ENCODE results near the gene RYR3. TPM values are rescaled to one million over a fixed set of nuclear protein-coding genes. Genes with fewer than 3 reads are reported as not detected.

RYR3 gene
- total and polyA plus RNA-seq, 2 donors (not counting 1 experiment from before 2014, with no cell fraction given), result not detected

DNA sequence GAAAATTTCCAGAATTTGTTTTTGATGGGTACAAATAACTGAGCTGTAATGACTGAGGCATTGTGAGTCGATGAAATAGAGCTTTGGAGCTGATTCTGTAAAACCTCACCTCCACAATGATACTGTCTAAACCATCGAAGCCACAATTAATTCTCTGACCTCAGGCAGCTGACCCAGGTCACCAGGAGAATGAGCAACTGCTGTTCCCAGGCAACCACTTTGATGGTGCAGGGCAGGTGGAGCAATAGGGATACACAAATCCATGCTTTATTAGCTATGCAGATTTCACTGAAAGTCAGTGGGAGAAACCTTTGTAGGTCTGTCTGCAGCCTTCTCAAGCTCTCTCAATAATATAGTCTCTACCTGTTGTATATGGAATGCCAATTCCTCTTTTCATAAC is 204.4 kb downstream of the RYR3 start:
- Histone ChIP-seq H3K9ac (ENCODE audit: low read length) (no peak overlapping the region), H3K4me3 (ENCODE audit: control extremely low read depth in 1 of 5, extremely low read depth in 1 of 5, insufficient read depth in 1 of 5, low read depth in 2 of 5, low read length in 4 of 5) (no peak overlapping the region), H3K9me3 (ENCODE audit: control extremely low read depth in 1 of 3, control insufficient read depth in 2 of 3, insufficient read depth in 1 of 3, low read length in 2 of 3) (no peaks in the 10 kb centered on the region), H3K4me1 (ENCODE audit: control insufficient read depth in 2 of 2, insufficient read depth in 2 of 2, low read length in 2 of 2) (no peaks in the 10 kb centered on the region), H3K79me2 (ENCODE audit: control insufficient read depth, insufficient read depth, low read length) (no peaks in the 10 kb centered on the region), H3K27ac (ENCODE audit: low read length in 2 of 2) (no peak overlapping the region), H3K36me3 (replicated peaks in 1 of 2; ENCODE audit: control extremely low read depth in 1 of 2, control insufficient read depth in 1 of 2, extremely low read depth in 1 of 2, insufficient read depth in 2 of 2, low read length in 1 of 2) (no peaks in the 10 kb centered on the region), H2AFZ (ENCODE audit: insufficient read depth, low read depth, low read length, poor library complexity, severe bottlenecking) (no peak overlapping the region), H3K27me3 (replicated peaks in 1 of 4; ENCODE audit: control extremely low read depth in 1 of 4, control insufficient read depth in 3 of 4, insufficient read depth in 4 of 4, low read length in 3 of 4) (no peaks in the 10 kb centered on the region), H4K20me1 (ENCODE audit: control insufficient read depth, insufficient read depth, low read length, poor library complexity, severe bottlenecking) (no peaks in the 10 kb centered on the region), H3K4me2 (replicated peaks; ENCODE audit: low read depth, low read length, poor library complexity, severe bottlenecking) (no peak overlapping the region)
- Mint-ChIP-seq H3K4me1 (no peaks in the 10 kb centered on the region), H3K27me3 (no peaks in the 10 kb centered on the region), H3K9me3 (ENCODE audit: insufficient read depth) (no peaks in the 10 kb centered on the region), H3K27ac (no peak overlapping the region), H3K4me3 (no peak overlapping the region)
- POLR2A ChIA-PET, result no interaction called here
- ATAC-seq (ENCODE audit: low read depth) (no peak), DNase-seq (no peak)
- CTCF ChIA-PET, result no interaction called here
- TF ChIP-seq CTCF (IDR thresholded peaks at IDR 0.05), result no peak
- no peak for TF ChIP-seq EZH2 (IDR thresholded peaks at IDR 0.05; ENCODE audit: borderline replicate concordance, insufficient read depth, low read depth, low read length, poor library complexity, severe bottlenecking)
- intact Hi-C loops (cut with micrococcal nuclease), result no loop called here
- WGBS (ENCODE audit: insufficient coverage), result no CpG with 5 or more reads among the region's 2 CpGs

GRCh38 chr15:33516563-33516962 is 205.8 kb downstream of the RYR3 start:
- no peak overlapping the region for H3K27ac ChIP-seq (ENCODE audit: low read length in 2 of 2)
- peaks cover 3% of the 10 kb centered on the region for H3K27me3 Mint-ChIP-seq
- WGBS (ENCODE audit: insufficient coverage), result 100% methylated on average over 2 of the region's 2 CpGs
- no peak for DNase-seq
- H3K4me1 ChIP-seq (ENCODE audit: control insufficient read depth in 2 of 2, insufficient read depth in 2 of 2, low read length in 2 of 2), result no peaks in the 10 kb centered on the region
- H3K9me3 Mint-ChIP-seq (ENCODE audit: insufficient read depth), result no peaks in the 10 kb centered on the region
- intact Hi-C loops (cut with micrococcal nuclease), result no loop called here
- no peaks in the 10 kb centered on the region for H3K79me2 ChIP-seq (ENCODE audit: control insufficient read depth, insufficient read depth, low read length)
- H3K4me3 ChIP-seq (ENCODE audit: control extremely low read depth in 1 of 5, extremely low read depth in 1 of 5, insufficient read depth in 1 of 5, low read depth in 2 of 5, low read length in 4 of 5), result no peak overlapping the region
- H3K4me1 Mint-ChIP-seq, result no peaks in the 10 kb centered on the region
- no peak for TF ChIP-seq CTCF (IDR thresholded peaks at IDR 0.05)
- no peak for TF ChIP-seq EZH2 (IDR thresholded peaks at IDR 0.05; ENCODE audit: borderline replicate concordance, insufficient read depth, low read depth, low read length, poor library complexity, severe bottlenecking)
- CTCF ChIA-PET, result no interaction called here
- H4K20me1 ChIP-seq (ENCODE audit: control insufficient read depth, insufficient read depth, low read length, poor library complexity, severe bottlenecking), result no peaks in the 10 kb centered on the region
- ATAC-seq (ENCODE audit: low read depth), result no peak
- no peak overlapping the region for H3K4me3 Mint-ChIP-seq
- H3K9me3 ChIP-seq (ENCODE audit: control extremely low read depth in 1 of 3, control insufficient read depth in 2 of 3, insufficient read depth in 1 of 3, low read length in 2 of 3), result no peaks in the 10 kb centered on the region
- H3K27ac Mint-ChIP-seq, result no peak overlapping the region
- H3K9ac ChIP-seq (ENCODE audit: low read length), result no peak overlapping the region
- H3K36me3 ChIP-seq (replicated peaks in 1 of 2; ENCODE audit: control extremely low read depth in 1 of 2, control insufficient read depth in 1 of 2, extremely low read depth in 1 of 2, insufficient read depth in 2 of 2, low read length in 1 of 2), result no peaks in the 10 kb centered on the region
- H2AFZ ChIP-seq (ENCODE audit: insufficient read depth, low read depth, low read length, poor library complexity, severe bottlenecking), result no peak overlapping the region
- no peak overlapping the region for H3K4me2 ChIP-seq (replicated peaks; ENCODE audit: low read depth, low read length, poor library complexity, severe bottlenecking)
- H3K27me3 ChIP-seq (replicated peaks in 1 of 4; ENCODE audit: control extremely low read depth in 1 of 4, control insufficient read depth in 3 of 4, insufficient read depth in 4 of 4, low read length in 3 of 4), result no peaks in the 10 kb centered on the region
- POLR2A ChIA-PET, result no interaction called here
